Glutamatergic neuron (in vitro differentiated cells): ENCODE results near the gene THNSL1. TPM values are rescaled to one million over a fixed set of nuclear protein-coding genes. Genes with fewer than 3 reads are reported as not detected.

ENCODE experiments used
- DNase-seq: peaks from one replicate; pipeline ENCODE4 v3.0.0; 2022
- H3K27ac Mint-ChIP-seq: one replicate; pipeline ENCODE4 v1.8.0; 2020; ENCODE audit warnings: mild to moderate bottlenecking, mixed read lengths, inconsistent platforms; ENCODE audit not compliant: unreplicated experiment
- H3K27me3 Mint-ChIP-seq: one replicate; pipeline ENCODE4 v1.8.0; 2020; ENCODE audit warnings: mild to moderate bottlenecking, moderate library complexity, mixed read lengths, inconsistent platforms; ENCODE audit not compliant: unreplicated experiment
- H3K36me3 Mint-ChIP-seq: one replicate; pipeline ENCODE4 v1.8.0; 2020; ENCODE audit warnings: mild to moderate bottlenecking, mixed read lengths, inconsistent platforms; ENCODE audit not compliant: unreplicated experiment
- H3K4me1 Mint-ChIP-seq: one replicate; pipeline ENCODE4 v1.8.0; 2020; ENCODE audit warnings: mild to moderate bottlenecking, low read depth, mixed read lengths, inconsistent platforms; ENCODE audit not compliant: unreplicated experiment
- H3K4me3 Mint-ChIP-seq: one replicate; pipeline ENCODE4 v1.8.0; 2020; ENCODE audit warnings: mild to moderate bottlenecking, mixed read lengths, inconsistent platforms; ENCODE audit not compliant: unreplicated experiment
- H3K9me3 Mint-ChIP-seq: one replicate; pipeline ENCODE4 v1.8.0; 2020; ENCODE audit warnings: mild to moderate bottlenecking, moderate library complexity, mixed read lengths, inconsistent platforms; ENCODE audit not compliant: unreplicated experiment
- total RNA-seq: library from RNA; stranded (reverse); fragmentation: NEBNext Ultra II Directional; extraction: Animal tissue kit (Norgen Biotek cat#: 25700); gene quantifications from one replicate; pipeline ENCODE4 v1.2.1, GENCODE V29; 2021; ENCODE audit not compliant: unreplicated experiment
- TF ChIP-seq, protein P1 (sequence below): fragments of 200-600 bp; sonication (generic); IDR thresholded peaks from one replicate; pipeline ENCODE4 v1.5.0; 2021; ENCODE audit not compliant: partially characterized antibody, unreplicated experiment

Gene THNSL1
- total RNA-seq, 1 donor from 2014 or later = 2.9 TPM

DNA sequence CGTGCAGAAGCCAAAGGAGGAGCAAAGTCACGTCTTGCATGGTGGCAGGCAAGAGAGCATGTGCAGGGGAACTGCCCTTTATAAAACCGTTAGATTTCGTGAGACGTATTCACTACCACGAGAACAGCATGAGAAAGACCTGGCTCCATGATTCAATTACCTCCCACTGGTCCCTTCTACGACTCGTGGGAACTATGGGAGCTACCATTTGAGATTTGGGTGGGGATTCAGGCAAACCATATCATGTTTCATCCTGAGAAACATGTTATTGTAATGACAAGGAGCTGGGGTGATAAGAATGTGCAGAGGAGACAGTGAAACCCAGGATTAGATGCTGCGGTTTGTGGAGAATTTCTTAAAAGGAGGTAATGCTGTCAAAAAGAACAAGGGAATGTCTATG lies 34.0 kb downstream of the THNSL1 start:
- no peak for DNase-seq
- H3K4me1 Mint-ChIP-seq = no peaks in the 10 kb centered on the region
- TF ChIP-seq, protein P1, sequence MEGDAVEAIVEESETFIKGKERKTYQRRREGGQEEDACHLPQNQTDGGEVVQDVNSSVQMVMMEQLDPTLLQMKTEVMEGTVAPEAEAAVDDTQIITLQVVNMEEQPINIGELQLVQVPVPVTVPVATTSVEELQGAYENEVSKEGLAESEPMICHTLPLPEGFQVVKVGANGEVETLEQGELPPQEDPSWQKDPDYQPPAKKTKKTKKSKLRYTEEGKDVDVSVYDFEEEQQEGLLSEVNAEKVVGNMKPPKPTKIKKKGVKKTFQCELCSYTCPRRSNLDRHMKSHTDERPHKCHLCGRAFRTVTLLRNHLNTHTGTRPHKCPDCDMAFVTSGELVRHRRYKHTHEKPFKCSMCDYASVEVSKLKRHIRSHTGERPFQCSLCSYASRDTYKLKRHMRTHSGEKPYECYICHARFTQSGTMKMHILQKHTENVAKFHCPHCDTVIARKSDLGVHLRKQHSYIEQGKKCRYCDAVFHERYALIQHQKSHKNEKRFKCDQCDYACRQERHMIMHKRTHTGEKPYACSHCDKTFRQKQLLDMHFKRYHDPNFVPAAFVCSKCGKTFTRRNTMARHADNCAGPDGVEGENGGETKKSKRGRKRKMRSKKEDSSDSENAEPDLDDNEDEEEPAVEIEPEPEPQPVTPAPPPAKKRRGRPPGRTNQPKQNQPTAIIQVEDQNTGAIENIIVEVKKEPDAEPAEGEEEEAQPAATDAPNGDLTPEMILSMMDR = no peak
- peaks cover 5% of the 10 kb centered on the region for H3K9me3 Mint-ChIP-seq
- no peak overlapping the region for H3K27ac Mint-ChIP-seq
- no peak overlapping the region for H3K4me3 Mint-ChIP-seq
- no peaks in the 10 kb centered on the region for H3K36me3 Mint-ChIP-seq
- peaks cover 3% of the 10 kb centered on the region for H3K27me3 Mint-ChIP-seq

GRCh38 chr10:25052012-25052411 lies 35.6 kb downstream of the THNSL1 start:
- TF ChIP-seq, protein P1 = no peak
- Mint-ChIP-seq H3K9me3 (peaks cover 5% of the 10 kb centered on the region), H3K27me3 (peaks cover 3% of the 10 kb centered on the region), H3K4me3 (no peak overlapping the region), H3K4me1 (no peaks in the 10 kb centered on the region), H3K27ac (no peak overlapping the region), H3K36me3 (no peaks in the 10 kb centered on the region)
- DNase-seq = no peak

GRCh38 chr10:25056726-25057125 lies 40.3 kb downstream of the THNSL1 start:
- TF ChIP-seq, protein P1 = no peak
- no peaks in the 10 kb centered on the region for H3K36me3 Mint-ChIP-seq
- peaks cover 2% of the 10 kb centered on the region for H3K4me1 Mint-ChIP-seq
- DNase-seq = no peak
- no peaks in the 10 kb centered on the region for H3K27me3 Mint-ChIP-seq
- H3K27ac Mint-ChIP-seq = no peak overlapping the region
- no peak overlapping the region for H3K4me3 Mint-ChIP-seq
- no peaks in the 10 kb centered on the region for H3K9me3 Mint-ChIP-seq

DNA sequence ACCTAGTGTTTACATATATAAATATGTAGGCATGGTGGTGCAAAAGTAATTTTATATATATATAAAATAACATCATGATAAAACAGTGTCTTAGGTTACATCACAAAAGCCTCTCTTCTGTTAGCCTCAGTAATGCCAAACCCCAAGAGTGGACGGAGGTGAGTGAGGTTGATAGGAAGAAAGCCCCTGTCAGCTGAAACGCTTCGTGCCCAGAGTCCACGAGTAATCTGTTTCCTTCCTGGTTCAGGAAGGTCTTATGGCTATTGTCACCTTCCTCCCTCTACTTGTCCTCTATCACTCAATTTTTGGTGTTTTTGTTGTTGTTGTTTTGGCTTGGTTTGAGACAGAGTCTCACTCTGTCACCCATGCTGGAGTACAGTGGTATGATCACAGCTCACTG lies 41.5 kb downstream of the THNSL1 start:
- Mint-ChIP-seq H3K36me3 (no peaks in the 10 kb centered on the region), H3K4me3 (no peak overlapping the region), H3K9me3 (no peaks in the 10 kb centered on the region), H3K27me3 (no peaks in the 10 kb centered on the region), H3K4me1 (peaks cover 2% of the 10 kb centered on the region), H3K27ac (no peak overlapping the region)
- no peak for DNase-seq
- TF ChIP-seq, protein P1 = no peak

GRCh38 chr10:25059990-25060389 lies 43.6 kb downstream of the THNSL1 start:
- peaks cover 2% of the 10 kb centered on the region for H3K4me1 Mint-ChIP-seq
- TF ChIP-seq, protein P1 = no peak
- H3K27ac Mint-ChIP-seq = no peak overlapping the region
- no peak for DNase-seq
- H3K4me3 Mint-ChIP-seq = no peak overlapping the region
- H3K9me3 Mint-ChIP-seq = no peaks in the 10 kb centered on the region
- no peaks in the 10 kb centered on the region for H3K27me3 Mint-ChIP-seq
- no peaks in the 10 kb centered on the region for H3K36me3 Mint-ChIP-seq
